ENCODE results near the gene RNASE4.
"Not testable (repeated sequence)": the region's sequence is repeated elsewhere in the genome, so short reads cannot be mapped to it uniquely, and the experiment has no call there.

GRCh38 chr14:20700965-20701364 is 16.6 kb downstream of the RNASE4 start:
- not testable (repeated sequence) for TF ChIP-seq CTCF (IDR thresholded peaks at IDR 0.05; ENCODE audit: extremely low read depth in 1 of 2, insufficient read depth in 1 of 2, low read depth in 1 of 2, low read length in 2 of 2); POLR2A (IDR thresholded peaks at IDR 0.05; ENCODE audit: low read depth, low read length); POLR2AphosphoS5 (IDR thresholded peaks at IDR 0.05; ENCODE audit: insufficient read depth, low read depth, low read length); MYC (IDR thresholded peaks at IDR 0.05; ENCODE audit: low read depth, low read length); GATA2 (IDR thresholded peaks at IDR 0.05; ENCODE audit: insufficient read depth, insufficient read length, low read depth, low read length); EZH2 (IDR thresholded peaks at IDR 0.05; ENCODE audit: borderline replicate concordance, low read depth, low read length, severe bottlenecking); JUN (IDR thresholded peaks at IDR 0.05; ENCODE audit: borderline replicate concordance, insufficient read depth, insufficient read length, low read depth)
- TF ChIP-seq, protein P1, sequence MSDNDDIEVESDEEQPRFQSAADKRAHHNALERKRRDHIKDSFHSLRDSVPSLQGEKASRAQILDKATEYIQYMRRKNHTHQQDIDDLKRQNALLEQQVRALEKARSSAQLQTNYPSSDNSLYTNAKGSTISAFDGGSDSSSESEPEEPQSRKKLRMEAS (IDR thresholded peaks at IDR 0.05; ENCODE audit: insufficient read depth, insufficient read length) = not testable (repeated sequence)
